GM12878 (cell line): ENCODE measurements around the gene SGTA. TPM values are rescaled to one million over a fixed set of nuclear protein-coding genes. Genes with fewer than 3 reads are reported as not detected.

ENCODE experiments used
- ATAC-seq: fragments of 200-7000 bp; cut with Tn5 transposase; 3 replicates; pipeline ENCODE4 v1.9.1; 2020; ENCODE audit warnings: mild to moderate bottlenecking, moderate library complexity
- BruUV-seq: library from RNA; stranded (reverse); fragments of 400-500 nt; replicated peaks from 2 replicates; lab custom pipeline; 2021; lab: Mats Ljungman, UMichigan
- CTCF ChIA-PET: fragments of 300-600 bp; sonication (Branson Sonifier 250); formaldehyde crosslinking; extraction: SDS; loops from one replicate; lab custom pipeline; 2021; ENCODE audit warnings: inconsistent platforms; lab: Yijun Ruan, JAX
- POLR2A ChIA-PET: fragments of 350-600 bp; formaldehyde crosslinking; extraction: SDS; loops from one replicate; lab custom pipeline; 2021; ENCODE audit warnings: inconsistent platforms; lab: Charles Lee
- RAD21 ChIA-PET: fragments of 300-600 bp; sonication (Branson Sonifier 250); formaldehyde crosslinking; loops from one replicate; lab custom pipeline; 2023; ENCODE audit warnings: antibody characterized with exemption; ENCODE audit not compliant: unreplicated experiment; lab: Charles Lee
- SMC1A ChIA-PET: fragments of 300-600 bp; sonication (Branson Sonifier 250); formaldehyde crosslinking; loops from one replicate; lab custom pipeline; 2023; ENCODE audit not compliant: unreplicated experiment, uncharacterized antibody; lab: Charles Lee
- DNase-seq: peaks from one replicate; pipeline ENCODE4 v3.0.0-alpha.2; 2011; ENCODE audit warnings: low read depth, low spot score
- FAIRE-seq: peaks from 3 replicates; lab custom pipeline; 2011; peaks lifted over from hg19 to GRCh38; lab: Jason Lieb, UNC
- H2AFZ ChIP-seq: 2 replicates; pipeline ENCODE4 v1.6.0; 2011; ENCODE audit warnings: low read depth, low read length, control low read depth; ENCODE audit not compliant: control insufficient read depth
- H3K27ac ChIP-seq: 2 replicates; pipeline ENCODE4 v1.5.1; 2011; ENCODE audit warnings: control low read depth; ENCODE audit not compliant: control insufficient read depth, insufficient read depth
- H3K27me3 ChIP-seq, 2 experiments: replicated peaks in 1 of 2; 2 replicates each; pipeline versions ENCODE4 v1.6.0 to v1.6.1; 2011; ENCODE audit warnings: low read length in 1 of 2; ENCODE audit not compliant: control insufficient read depth in 2 of 2, insufficient read depth in 2 of 2
- H3K36me3 ChIP-seq, 2 experiments: 2 replicates each; pipeline ENCODE4 v1.5.1; 2011; ENCODE audit warnings: low read length in 1 of 2; ENCODE audit not compliant: control insufficient read depth in 2 of 2, insufficient read depth in 2 of 2
- H3K4me1 ChIP-seq: 2 replicates; pipeline ENCODE4 v1.6.1; 2011; ENCODE audit warnings: mild to moderate bottlenecking, low read length, moderate library complexity, mixed read lengths; ENCODE audit not compliant: control insufficient read depth, insufficient read depth
- H3K4me2 ChIP-seq: 2 replicates; pipeline ENCODE4 v1.6.0; 2011; ENCODE audit warnings: control low read depth; ENCODE audit not compliant: control insufficient read depth, insufficient read depth
- H3K4me3 ChIP-seq: fragments of 200-600 bp; sonication (generic); 2 replicates; pipeline ENCODE4 v1.5.1; 2016
- H3K79me2 ChIP-seq: 2 replicates; pipeline ENCODE4 v1.6.0; 2011; ENCODE audit warnings: low read length; ENCODE audit not compliant: control insufficient read depth, insufficient read depth
- H3K9ac ChIP-seq: 2 replicates; pipeline ENCODE4 v1.8.0; 2011; ENCODE audit warnings: low read length, control low read depth, mixed read lengths; ENCODE audit not compliant: control insufficient read depth, insufficient read depth
- H3K9me3 ChIP-seq: replicated peaks from 3 replicates; pipeline ENCODE4 v1.5.1; 2011; ENCODE audit warnings: mild to moderate bottlenecking, low read length; ENCODE audit not compliant: control insufficient read depth, insufficient read depth
- H4K20me1 ChIP-seq: 2 replicates; pipeline ENCODE4 v1.6.0; 2011; ENCODE audit not compliant: control insufficient read depth, insufficient read depth
- ATF7 ChIP-seq: fragments of 450-650 bp; IDR thresholded peaks from 2 replicates; pipeline ENCODE4 v1.6.1; 2016; ENCODE audit warnings: low read depth, mild to moderate bottlenecking
- CHD2 ChIP-seq: IDR thresholded peaks from 2 replicates; pipeline ENCODE4 v1.6.1; 2011; ENCODE audit warnings: low read depth, low read length, improper control_type of control experiment, borderline replicate concordance
- CUX1 ChIP-seq: IDR thresholded peaks from 2 replicates; pipeline ENCODE4 v1.6.1; 2012; ENCODE audit warnings: improper control_type of control experiment, low read depth, low read length; ENCODE audit not compliant: insufficient replicate concordance
- FOXM1 ChIP-seq: IDR thresholded peaks from 2 replicates; pipeline ENCODE4 v1.6.1; 2012; ENCODE audit warnings: low read depth, mild to moderate bottlenecking, inconsistent platforms, low read length, moderate library complexity
- IRF4 ChIP-seq: IDR thresholded peaks from 2 replicates; pipeline ENCODE4 v1.6.1; 2011; ENCODE audit warnings: low read depth, low read length
- KDM1A ChIP-seq: fragments of 200-600 bp; sonication (generic); IDR thresholded peaks from 2 replicates; pipeline ENCODE4 v1.6.1; 2016; ENCODE audit warnings: borderline replicate concordance
- MTA2 ChIP-seq: fragments of 450-650 bp; IDR thresholded peaks from 2 replicates; pipeline ENCODE4 v1.6.1; 2016; ENCODE audit warnings: low read depth, mild to moderate bottlenecking, moderate library complexity
- NFXL1 ChIP-seq: fragments of 450-650 bp; IDR thresholded peaks from 2 replicates; pipeline ENCODE4 v1.6.1; 2017; ENCODE audit warnings: antibody characterized with exemption, mild to moderate bottlenecking, borderline replicate concordance
- NRF1 ChIP-seq: conservative IDR thresholded peaks from 2 replicates; pipeline ENCODE4 v1.6.1; 2011; ENCODE audit warnings: mild to moderate bottlenecking, low read depth, low read length, improper control_type of control experiment
- PML ChIP-seq: IDR thresholded peaks from 2 replicates; pipeline ENCODE4 v1.6.1; 2012; ENCODE audit warnings: low read length, inconsistent platforms
- SIN3A ChIP-seq: IDR thresholded peaks from 2 replicates; pipeline ENCODE4 v1.6.1; 2012; ENCODE audit warnings: low read depth, low read length, improper control_type of control experiment
- SPI1 ChIP-seq: IDR thresholded peaks from 2 replicates; pipeline ENCODE4 v1.6.1; 2011; ENCODE audit warnings: low read depth, mild to moderate bottlenecking, low read length, moderate library complexity, borderline replicate concordance; ENCODE audit not compliant: insufficient read depth
- SUZ12 ChIP-seq: fragments of 200-600 bp; sonication (generic); IDR thresholded peaks from one replicate; pipeline ENCODE4 v1.6.1; 2018; ENCODE audit warnings: antibody characterized with exemption, mild to moderate bottlenecking; ENCODE audit not compliant: unreplicated experiment
- TAF1 ChIP-seq: IDR thresholded peaks from 2 replicates; pipeline ENCODE4 v1.6.1; 2011; ENCODE audit warnings: mild to moderate bottlenecking, low read depth, low read length, borderline replicate concordance
- TCF3 ChIP-seq: IDR thresholded peaks from 2 replicates; pipeline ENCODE4 v1.6.1; 2012; ENCODE audit warnings: low read depth, mild to moderate bottlenecking, low read length, borderline replicate concordance; ENCODE audit not compliant: insufficient read depth
- USF1 ChIP-seq: IDR thresholded peaks from 2 replicates; pipeline ENCODE4 v1.6.1; 2011; ENCODE audit warnings: borderline replicate concordance, low read depth, mild to moderate bottlenecking, moderate library complexity, mixed read lengths, low read length; ENCODE audit not compliant: insufficient read depth; ENCODE audit errors: extremely low read length
- YY1 ChIP-seq: IDR thresholded peaks from 2 replicates; pipeline ENCODE4 v1.6.1; 2011; ENCODE audit warnings: low read depth, mild to moderate bottlenecking, low read length
- WGBS: methylation state at CpG from one replicate; pipeline ENCODE4 v1.1.6; 2016; ENCODE audit warnings: low lambda C conversion rate; ENCODE audit not compliant: insufficient replicate concordance, insufficient coverage; ENCODE audit errors: missing lambda C conversion rate; 5-methylcytosine and 5-hydroxymethylcytosine counted together
- in situ Hi-C: fragments of 300-500 bp; cut with MboI; formaldehyde crosslinking; loops from 9 replicates; pipeline ENCODE4 v1.14.3; 2018; ENCODE audit warnings: mixed read lengths
- intact Hi-C: fragments of 100-400 bp; cut with micrococcal nuclease; formaldehyde crosslinking; loops from one replicate; pipeline ENCODE4 v1.14.2; 2022; ENCODE audit not compliant: unreplicated experiment
- polyA plus RNA-seq, 11 experiments: library from polyadenylated mRNA; depleted of rRNA in 4 of 11; unstranded in 6 of 11; stranded (reverse) in 5 of 11; fragments of >200 nt; fragmentation: Nextera tagmentation in 4 of 11; fragmentation: Illumina TruSeq in 1 of 11; extraction: Ambion mirVana in 4 of 11; extraction: Trizol in 1 of 11; gene quantifications; 1 replicate in 1 of 11; 2 replicates in 10 of 11; pipeline versions ENCODE4 v1.2.1 to v1.2.3, GENCODE V29; 2011 to 2016; ENCODE audit warnings: inconsistent platforms in 2 of 11, missing spikeins in 2 of 11, low read depth in 1 of 11
- total RNA-seq, 4 experiments: library from RNA; depleted of rRNA in 3 of 4; stranded (reverse); fragments of >200 nt in 3 of 4; fragmentation: Illumina TruSeq in 1 of 4; extraction: Trizol in 1 of 4; gene quantifications; 2 replicates each; pipeline versions ENCODE4 v1.2.1 to v1.2.3, GENCODE V29; 2013 to 2021
- TF ChIP-seq, protein P1 (sequence below): IDR thresholded peaks from 2 replicates; pipeline ENCODE4 v1.6.1; 2011; ENCODE audit warnings: low read depth, mild to moderate bottlenecking, low read length, moderate library complexity, borderline replicate concordance; ENCODE audit errors: extremely low read depth

SGTA gene
- total and polyA plus RNA-seq, 10 of the 15 experiments (the other 5 are each of a cell fraction or from before 2014, with no cell fraction given), result 2.0 to 102 (median 48.2) TPM

DNA sequence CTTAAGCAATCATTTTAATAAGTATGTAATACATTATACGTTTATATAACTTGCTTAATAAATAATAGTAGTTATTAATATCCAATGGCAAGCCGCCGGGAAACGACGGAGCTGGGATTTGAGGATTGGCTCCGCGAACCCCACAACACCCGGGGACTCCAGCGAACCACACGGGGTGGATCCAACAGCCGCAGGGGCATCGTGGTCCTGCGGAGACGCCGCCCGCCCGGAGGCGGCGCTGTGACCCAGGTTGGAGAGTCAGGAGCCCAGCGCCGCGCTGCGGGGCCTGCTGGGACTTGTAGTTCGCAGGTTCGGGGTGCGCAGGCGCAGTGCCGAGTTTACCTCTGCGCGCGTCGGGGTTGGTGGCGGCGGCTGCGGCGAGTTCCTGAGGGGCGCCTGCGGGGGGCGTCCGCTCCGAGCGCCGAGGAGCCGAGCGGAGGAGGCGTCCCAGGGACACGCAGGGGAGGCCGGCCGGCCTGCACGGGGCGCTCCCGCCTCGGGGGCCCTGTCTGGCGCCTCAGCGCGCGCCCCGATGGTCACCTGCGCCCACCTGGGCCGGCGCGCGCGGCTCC is 36.6 kb upstream of the SGTA start, which contains the start of gene ZNF554:
Gene ZNF554 (plus strand): TSS at position 329 of the 572 bp plus-strand sequence. CDS start 204 bp downstream, at position 533.
- Histone ChIP-seq H3K4me1 (no peaks in the 10 kb centered on the region), H3K79me2 (no peaks in the 10 kb centered on the region; the same call in 1 of the 2 replicates), H3K27me3 (no peaks in the 10 kb centered on the region), H3K27ac (no peak within 1 kb of the TSS), H3K9ac (peak within 1 kb of the TSS; percentile 67), H2AFZ (peak within 1 kb of the TSS; percentile 86), H4K20me1 (no peaks in the 10 kb centered on the region), H3K4me3 (peak within 1 kb of the TSS; percentile 80), H3K36me3 (no peaks in the 10 kb centered on the region), H3K9me3 (no peaks in the 10 kb centered on the region), H3K4me2 (peak within 1 kb of the TSS; percentile 99)
- POLR2A ChIA-PET, result no interaction called here
- SMC1A ChIA-PET, result interaction anchor here (1.0 to 1.6 kb wide), 2 partner anchors 15 to 171 kb away, joined by 3 to 5 read pairs; no protein-coding TSS in a partner anchor
- CTCF ChIA-PET, result interaction anchor here (0.7 to 1.6 kb wide), 4 partner anchors 15 to 288 kb away, joined by 3 to 5 read pairs (median 4); no protein-coding TSS in a partner anchor
- intact Hi-C loops (loop anchor here (2.0 kb wide), 1 partner anchor 31 kb away; no protein-coding TSS in a partner anchor), in situ Hi-C loops (no loop called here)
- no TSS peak for BruUV-seq
- WGBS, result 1% methylated on average over 34 of the region's 64 CpGs
- FAIRE-seq (peak; percentile 93), DNase-seq (peak; percentile 74), ATAC-seq (peak; percentile 99)
- RAD21 ChIA-PET, result no interaction called here
- TF ChIP-seq PML (no peak), SPI1 (no peak), IRF4 (peak; percentile 33; the same call in 1 of the 2 replicates), CHD2 (0 out of 2 replicates have a peak, but pooled peaks have one; percentile 40), TCF3 (0 out of 2 replicates have a peak, but pooled peaks have one; percentile 6), MTA2 (no peak), USF1 (peak; percentile 40), SUZ12 (no peak), ATF7 (no peak), NFXL1 (0 out of 2 replicates have a peak, but pooled peaks have one; percentile 24), YY1 (peak; percentile 91), SIN3A (peak; percentile 55; the same call in 1 of the 2 replicates), CUX1 (no peak), TAF1 (no peak), NRF1 (peak; percentile 84), FOXM1 (no peak), KDM1A (no peak)
- TF ChIP-seq, protein P1, sequence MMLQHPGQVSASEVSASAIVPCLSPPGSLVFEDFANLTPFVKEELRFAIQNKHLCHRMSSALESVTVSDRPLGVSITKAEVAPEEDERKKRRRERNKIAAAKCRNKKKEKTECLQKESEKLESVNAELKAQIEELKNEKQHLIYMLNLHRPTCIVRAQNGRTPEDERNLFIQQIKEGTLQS, result peak; percentile 78
